ENCODE measurements around the gene HACD2. TPM values are rescaled to one million over a fixed set of nuclear protein-coding genes. Genes with fewer than 3 reads are reported as not detected.

HACD2 gene
- total RNA-seq, 1 experiment from 2014 or later: 27.4 TPM

DNA sequence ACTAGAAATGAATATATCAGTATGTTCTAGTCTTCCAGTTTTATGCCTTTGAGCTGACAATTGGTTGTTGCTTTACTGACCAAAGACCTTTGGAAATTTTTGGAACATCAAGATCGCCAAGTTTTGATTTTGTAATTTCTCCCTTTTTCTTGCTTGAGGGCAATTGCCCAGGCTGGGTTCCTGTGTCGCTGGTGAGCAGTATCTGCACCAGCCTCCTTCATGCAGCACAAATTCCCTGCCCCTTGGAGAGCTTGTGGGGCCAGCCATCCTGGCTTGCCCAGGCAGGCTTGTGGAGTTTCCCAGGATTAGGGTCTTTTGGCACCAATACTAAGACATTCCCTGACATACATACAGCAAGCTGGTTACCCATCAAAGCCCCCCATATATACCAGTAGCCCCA is 37.9 kb upstream of the HACD2 start:
- Histone ChIP-seq H3K4me2 (ENCODE audit: insufficient read depth, insufficient read length, low read length) (no peak overlapping the region), H4K8ac (replicated peaks; ENCODE audit: insufficient read length, low read depth, low read length) (no peak overlapping the region), H3T11ph (ENCODE audit: low read length) (no peak overlapping the region), H2BK20ac (ENCODE audit: low read depth, low read length, poor library complexity, severe bottlenecking) (no peak overlapping the region), H3K27me3 (ENCODE audit: insufficient read depth, low read length) (no peaks in the 10 kb centered on the region), H3K23ac (ENCODE audit: insufficient read length, low read depth, low read length) (no peak overlapping the region), H4K20me1 (ENCODE audit: control insufficient read depth, insufficient read depth, insufficient read length) (no peaks in the 10 kb centered on the region), H2BK120ac (ENCODE audit: low read depth, low read length, poor library complexity, severe bottlenecking) (no peak overlapping the region), H2BK5ac (ENCODE audit: insufficient read length, low read length) (no peak overlapping the region), H3K9ac (ENCODE audit: extremely low read depth, insufficient read length, low read length) (no peak overlapping the region), H2BK15ac (ENCODE audit: low read depth, low read length) (no peak overlapping the region), H3K18ac (ENCODE audit: insufficient read length, low read depth, low read length) (no peak overlapping the region), H3K4me1 (ENCODE audit: insufficient read depth, low read length) (peaks cover 7% of the 10 kb centered on the region), H2AFZ (ENCODE audit: low read length) (no peak overlapping the region), H3K79me2 (ENCODE audit: insufficient read depth, low read length) (no peaks in the 10 kb centered on the region), H2BK12ac (ENCODE audit: insufficient read length, low read depth, low read length) (no peak overlapping the region), H4K5ac (ENCODE audit: insufficient read length, low read depth, low read length) (no peak overlapping the region), H3K27ac (ENCODE audit: insufficient read length, low read depth, low read length) (no peak overlapping the region), H2AK5ac (ENCODE audit: insufficient read length, low read length) (no peak overlapping the region), H3K9me3 (ENCODE audit: control insufficient read depth, low read depth, low read length) (no peaks in the 10 kb centered on the region), H4K91ac (ENCODE audit: insufficient read length, low read depth, low read length) (no peak overlapping the region), H3K4ac (ENCODE audit: low read depth, low read length) (no peak overlapping the region), H3K79me1 (ENCODE audit: insufficient read depth, low read depth, low read length, poor library complexity, severe bottlenecking) (no peaks in the 10 kb centered on the region), H3K23me2 (ENCODE audit: insufficient read length, low read depth, low read length, poor library complexity, severe bottlenecking) (no peaks in the 10 kb centered on the region), H3K14ac (ENCODE audit: insufficient read depth, low read length) (no peak overlapping the region), H3K56ac (ENCODE audit: insufficient read length, low read depth, low read length) (no peak overlapping the region)
- TF ChIP-seq, protein P1, sequence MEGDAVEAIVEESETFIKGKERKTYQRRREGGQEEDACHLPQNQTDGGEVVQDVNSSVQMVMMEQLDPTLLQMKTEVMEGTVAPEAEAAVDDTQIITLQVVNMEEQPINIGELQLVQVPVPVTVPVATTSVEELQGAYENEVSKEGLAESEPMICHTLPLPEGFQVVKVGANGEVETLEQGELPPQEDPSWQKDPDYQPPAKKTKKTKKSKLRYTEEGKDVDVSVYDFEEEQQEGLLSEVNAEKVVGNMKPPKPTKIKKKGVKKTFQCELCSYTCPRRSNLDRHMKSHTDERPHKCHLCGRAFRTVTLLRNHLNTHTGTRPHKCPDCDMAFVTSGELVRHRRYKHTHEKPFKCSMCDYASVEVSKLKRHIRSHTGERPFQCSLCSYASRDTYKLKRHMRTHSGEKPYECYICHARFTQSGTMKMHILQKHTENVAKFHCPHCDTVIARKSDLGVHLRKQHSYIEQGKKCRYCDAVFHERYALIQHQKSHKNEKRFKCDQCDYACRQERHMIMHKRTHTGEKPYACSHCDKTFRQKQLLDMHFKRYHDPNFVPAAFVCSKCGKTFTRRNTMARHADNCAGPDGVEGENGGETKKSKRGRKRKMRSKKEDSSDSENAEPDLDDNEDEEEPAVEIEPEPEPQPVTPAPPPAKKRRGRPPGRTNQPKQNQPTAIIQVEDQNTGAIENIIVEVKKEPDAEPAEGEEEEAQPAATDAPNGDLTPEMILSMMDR (conservative IDR thresholded peaks at IDR 0.05): no peak
- no peak for DNase-seq
- Mint-ChIP-seq H3K4me3 (no peak overlapping the region), H3K27ac (no peak overlapping the region), H3K9me3 (no peaks in the 10 kb centered on the region), H3K36me3 (ENCODE audit: insufficient read depth in 1 of 3, low read depth in 3 of 3) (no peaks in the 10 kb centered on the region; a peak in 1 of 7 replicates), H3K27me3 (ENCODE audit: low read depth) (no peaks in the 10 kb centered on the region), H3K4me1 (peaks cover 12 to 13% of the 10 kb centered on the region in 2 experiments)
- no CpG with 5 or more reads among the region's 2 CpGs for WGBS (ENCODE audit: extremely low coverage, insufficient read length, low lambda C conversion rate)

Data from H9 (cell line).